GM12878 (cell line): Measurements from ENCODE around the gene SCRT2. TPM values are rescaled to one million over a fixed set of nuclear protein-coding genes. Genes with fewer than 3 reads are reported as not detected.

Experiments
- CBX3 ChIP-seq: fragments of 200-600 bp; sonication (generic); IDR thresholded peaks from 2 replicates; pipeline ENCODE4 v1.6.1; 2016; ENCODE audit warnings: low read depth, borderline replicate concordance
- CHD1 ChIP-seq: IDR thresholded peaks from 2 replicates; pipeline ENCODE4 v1.6.1; 2012; ENCODE audit warnings: low read depth, low read length, improper control_type of control experiment
- EED ChIP-seq: sonication (generic); IDR thresholded peaks from 2 replicates; pipeline ENCODE4 v1.6.1; 2016; ENCODE audit warnings: antibody characterized with exemption, low read depth
- EP300 ChIP-seq, 2 experiments: fragments of 150-350 bp in 1 of 2; IDR thresholded peaks; 2 replicates each; pipeline ENCODE4 v1.6.1; 2011 to 2012; ENCODE audit warnings: low read depth in 2 of 2, low read length in 2 of 2, borderline replicate concordance in 1 of 2, improper control_type of control experiment in 1 of 2, inconsistent platforms in 1 of 2; ENCODE audit not compliant: control insufficient read depth in 1 of 2
- IKZF1 ChIP-seq: fragments of 450-650 bp; conservative IDR thresholded peaks from 2 replicates; pipeline ENCODE4 v1.6.1; 2017; ENCODE audit warnings: antibody characterized with exemption, mild to moderate bottlenecking
- KLF5 ChIP-seq: fragments of 450-650 bp; IDR thresholded peaks from 2 replicates; pipeline ENCODE4 v1.6.1; 2014; ENCODE audit warnings: mild to moderate bottlenecking; ENCODE audit not compliant: partially characterized antibody
- MEF2B ChIP-seq: fragments of 450-650 bp; IDR thresholded peaks from 2 replicates; pipeline ENCODE4 v1.6.1; 2018; ENCODE audit warnings: mild to moderate bottlenecking, moderate library complexity; ENCODE audit not compliant: partially characterized antibody, poor library complexity, severe bottlenecking
- MXI1 ChIP-seq: fragments of 150-350 bp; IDR thresholded peaks from 2 replicates; pipeline ENCODE4 v1.6.1; 2011; ENCODE audit warnings: low read depth, mild to moderate bottlenecking, inconsistent platforms, low read length, improper control_type of control experiment
- NR2F1 ChIP-seq: fragments of 450-650 bp; conservative IDR thresholded peaks from 2 replicates; pipeline ENCODE4 v1.6.1; 2017; ENCODE audit warnings: mild to moderate bottlenecking
- PAX5 ChIP-seq: IDR thresholded peaks from 2 replicates; pipeline ENCODE4 v1.6.1; 2011; ENCODE audit warnings: low read depth, low read length, borderline replicate concordance
- POLR2A ChIP-seq: IDR thresholded peaks from 2 replicates; pipeline ENCODE4 v1.6.1; 2011; ENCODE audit warnings: low read depth, mild to moderate bottlenecking, low read length
- SMAD1 ChIP-seq: fragments of 450-650 bp; IDR thresholded peaks from 2 replicates; pipeline ENCODE4 v1.6.1; 2018; ENCODE audit warnings: mild to moderate bottlenecking, low read depth; ENCODE audit not compliant: partially characterized antibody
- SMAD5 ChIP-seq: IDR thresholded peaks from 2 replicates; pipeline ENCODE4 v1.6.1; 2016; ENCODE audit warnings: antibody characterized with exemption, low read depth
- SUPT20H ChIP-seq: IDR thresholded peaks from 2 replicates; pipeline ENCODE4 v1.6.1; 2011; ENCODE audit warnings: low read depth, mild to moderate bottlenecking, low read length, moderate library complexity, borderline replicate concordance; ENCODE audit not compliant: control insufficient read depth
- TBL1XR1 ChIP-seq: IDR thresholded peaks from 2 replicates; pipeline ENCODE4 v1.6.1; 2012; ENCODE audit warnings: low read depth, low read length, improper control_type of control experiment
- polyA plus RNA-seq, 11 experiments: library from polyadenylated mRNA; depleted of rRNA in 4 of 11; unstranded in 6 of 11; stranded (reverse) in 5 of 11; fragments of >200 nt; fragmentation: Nextera tagmentation in 4 of 11; fragmentation: Illumina TruSeq in 1 of 11; extraction: Ambion mirVana in 4 of 11; extraction: Trizol in 1 of 11; gene quantifications; 1 replicate in 1 of 11; 2 replicates in 10 of 11; pipeline versions ENCODE4 v1.2.1 to v1.2.3, GENCODE V29; 2011 to 2016; ENCODE audit warnings: inconsistent platforms in 2 of 11, missing spikeins in 2 of 11, low read depth in 1 of 11
- total RNA-seq, 4 experiments: library from RNA; depleted of rRNA in 3 of 4; stranded (reverse); fragments of >200 nt in 3 of 4; fragmentation: Illumina TruSeq in 1 of 4; extraction: Trizol in 1 of 4; gene quantifications; 2 replicates each; pipeline versions ENCODE4 v1.2.1 to v1.2.3, GENCODE V29; 2013 to 2021
- TF ChIP-seq, protein P1 (sequence below): fragments of 450-650 bp; formaldehyde crosslinking; IDR thresholded peaks from 2 replicates; pipeline ENCODE4 v1.5.0; 2022; ENCODE audit warnings: mild to moderate bottlenecking, missing genetic modification characterization
- TF ChIP-seq, protein P2 (sequence below): fragments of 150-350 bp; IDR thresholded peaks from 2 replicates; pipeline ENCODE4 v1.6.1; 2014; ENCODE audit warnings: mild to moderate bottlenecking, low read depth, low read length
- TF ChIP-seq, protein P3 (sequence below): fragments of 450-650 bp; IDR thresholded peaks from 2 replicates; pipeline ENCODE4 v1.6.1; 2016; ENCODE audit warnings: mild to moderate bottlenecking
- TF ChIP-seq, protein P4 (sequence below): IDR thresholded peaks from 2 replicates; pipeline ENCODE4 v1.6.1; 2011; ENCODE audit warnings: low read depth, low read length, improper control_type of control experiment, borderline replicate concordance

SCRT2 gene
- total and polyA plus RNA-seq, 10 of the 15 experiments (the other 5 are each of a cell fraction or from before 2014, with no cell fraction given), result not detected

DNA sequence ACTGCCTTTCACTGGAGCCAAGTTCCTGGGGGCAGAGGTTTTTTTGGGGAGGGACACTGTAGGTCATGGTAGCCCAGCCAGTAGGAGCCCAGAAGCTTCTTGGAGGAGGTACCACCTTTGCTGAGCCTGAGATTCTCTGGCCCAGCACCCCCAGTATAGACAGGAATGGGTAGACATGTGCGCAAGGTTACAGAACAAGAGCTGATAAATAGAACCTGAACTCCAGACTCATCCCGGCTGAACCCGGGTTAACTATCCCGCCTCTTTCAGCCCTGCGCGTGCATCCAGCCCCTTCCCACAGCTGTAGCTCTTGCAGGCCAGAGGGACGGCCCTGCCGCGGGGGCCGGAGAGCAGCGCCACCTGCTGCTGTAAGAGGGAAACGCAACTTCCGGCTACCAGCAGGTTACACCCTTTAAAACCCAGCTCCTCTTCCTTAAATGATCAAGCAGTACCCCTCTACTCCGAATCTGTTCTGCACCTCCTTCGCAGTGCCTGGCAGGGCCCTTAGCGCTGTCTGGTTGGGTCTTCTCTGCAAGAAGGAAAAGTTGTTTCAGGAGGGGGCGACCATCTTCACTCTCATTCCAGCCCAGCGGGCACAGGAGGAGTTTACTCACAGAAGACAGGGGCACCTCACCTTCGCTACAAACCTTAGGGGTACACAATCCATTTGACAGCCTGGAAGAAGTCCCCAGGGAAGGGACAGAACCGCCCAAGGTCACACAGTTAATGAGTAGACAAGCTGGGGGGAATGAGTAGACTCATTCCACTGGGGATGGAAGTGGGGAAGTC, 30.1 kb downstream of the SCRT2 start (continued):
- TF ChIP-seq MEF2B (no peak), EED (no peak), KLF5 (no peak), SUPT20H (no peak), EP300 (IDR thresholded peaks at IDR 0.05; ENCODE audit: borderline replicate concordance in 1 of 2, control insufficient read depth in 1 of 2, low read depth in 2 of 2, low read length in 2 of 2) (no peak), NR2F1 (no peak), SMAD5 (no peak), IKZF1 (0 out of 2 replicates have a peak, but pooled peaks have one; percentile 20), MXI1 (0 out of 2 replicates have a peak, but pooled peaks have one; percentile 19), POLR2A (no peak; the same call in 1 of the 2 replicates), TBL1XR1 (no peak), CHD1 (no peak), CBX3 (no peak), SMAD1 (no peak), PAX5 (no peak)
- TF ChIP-seq, protein P1, sequence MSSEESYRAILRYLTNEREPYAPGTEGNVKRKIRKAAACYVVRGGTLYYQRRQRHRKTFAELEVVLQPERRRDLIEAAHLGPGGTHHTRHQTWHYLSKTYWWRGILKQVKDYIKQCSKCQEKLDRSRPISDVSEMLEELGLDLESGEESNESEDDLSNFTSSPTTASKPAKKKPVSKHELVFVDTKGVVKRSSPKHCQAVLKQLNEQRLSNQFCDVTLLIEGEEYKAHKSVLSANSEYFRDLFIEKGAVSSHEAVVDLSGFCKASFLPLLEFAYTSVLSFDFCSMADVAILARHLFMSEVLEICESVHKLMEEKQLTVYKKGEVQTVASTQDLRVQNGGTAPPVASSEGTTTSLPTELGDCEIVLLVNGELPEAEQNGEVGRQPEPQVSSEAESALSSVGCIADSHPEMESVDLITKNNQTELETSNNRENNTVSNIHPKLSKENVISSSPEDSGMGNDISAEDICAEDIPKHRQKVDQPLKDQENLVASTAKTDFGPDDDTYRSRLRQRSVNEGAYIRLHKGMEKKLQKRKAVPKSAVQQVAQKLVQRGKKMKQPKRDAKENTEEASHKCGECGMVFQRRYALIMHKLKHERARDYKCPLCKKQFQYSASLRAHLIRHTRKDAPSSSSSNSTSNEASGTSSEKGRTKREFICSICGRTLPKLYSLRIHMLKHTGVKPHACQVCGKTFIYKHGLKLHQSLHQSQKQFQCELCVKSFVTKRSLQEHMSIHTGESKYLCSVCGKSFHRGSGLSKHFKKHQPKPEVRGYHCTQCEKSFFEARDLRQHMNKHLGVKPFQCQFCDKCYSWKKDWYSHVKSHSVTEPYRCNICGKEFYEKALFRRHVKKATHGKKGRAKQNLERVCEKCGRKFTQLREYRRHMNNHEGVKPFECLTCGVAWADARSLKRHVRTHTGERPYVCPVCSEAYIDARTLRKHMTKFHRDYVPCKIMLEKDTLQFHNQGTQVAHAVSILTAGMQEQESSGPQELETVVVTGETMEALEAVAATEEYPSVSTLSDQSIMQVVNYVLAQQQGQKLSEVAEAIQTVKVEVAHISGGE (CRISPR knock-in tag), result no peak
- TF ChIP-seq, protein P2, sequence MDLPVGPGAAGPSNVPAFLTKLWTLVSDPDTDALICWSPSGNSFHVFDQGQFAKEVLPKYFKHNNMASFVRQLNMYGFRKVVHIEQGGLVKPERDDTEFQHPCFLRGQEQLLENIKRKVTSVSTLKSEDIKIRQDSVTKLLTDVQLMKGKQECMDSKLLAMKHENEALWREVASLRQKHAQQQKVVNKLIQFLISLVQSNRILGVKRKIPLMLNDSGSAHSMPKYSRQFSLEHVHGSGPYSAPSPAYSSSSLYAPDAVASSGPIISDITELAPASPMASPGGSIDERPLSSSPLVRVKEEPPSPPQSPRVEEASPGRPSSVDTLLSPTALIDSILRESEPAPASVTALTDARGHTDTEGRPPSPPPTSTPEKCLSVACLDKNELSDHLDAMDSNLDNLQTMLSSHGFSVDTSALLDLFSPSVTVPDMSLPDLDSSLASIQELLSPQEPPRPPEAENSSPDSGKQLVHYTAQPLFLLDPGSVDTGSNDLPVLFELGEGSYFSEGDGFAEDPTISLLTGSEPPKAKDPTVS, result no peak
- TF ChIP-seq, protein P3, sequence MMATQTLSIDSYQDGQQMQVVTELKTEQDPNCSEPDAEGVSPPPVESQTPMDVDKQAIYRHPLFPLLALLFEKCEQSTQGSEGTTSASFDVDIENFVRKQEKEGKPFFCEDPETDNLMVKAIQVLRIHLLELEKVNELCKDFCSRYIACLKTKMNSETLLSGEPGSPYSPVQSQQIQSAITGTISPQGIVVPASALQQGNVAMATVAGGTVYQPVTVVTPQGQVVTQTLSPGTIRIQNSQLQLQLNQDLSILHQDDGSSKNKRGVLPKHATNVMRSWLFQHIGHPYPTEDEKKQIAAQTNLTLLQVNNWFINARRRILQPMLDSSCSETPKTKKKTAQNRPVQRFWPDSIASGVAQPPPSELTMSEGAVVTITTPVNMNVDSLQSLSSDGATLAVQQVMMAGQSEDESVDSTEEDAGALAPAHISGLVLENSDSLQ, result no peak
- TF ChIP-seq, protein P4, sequence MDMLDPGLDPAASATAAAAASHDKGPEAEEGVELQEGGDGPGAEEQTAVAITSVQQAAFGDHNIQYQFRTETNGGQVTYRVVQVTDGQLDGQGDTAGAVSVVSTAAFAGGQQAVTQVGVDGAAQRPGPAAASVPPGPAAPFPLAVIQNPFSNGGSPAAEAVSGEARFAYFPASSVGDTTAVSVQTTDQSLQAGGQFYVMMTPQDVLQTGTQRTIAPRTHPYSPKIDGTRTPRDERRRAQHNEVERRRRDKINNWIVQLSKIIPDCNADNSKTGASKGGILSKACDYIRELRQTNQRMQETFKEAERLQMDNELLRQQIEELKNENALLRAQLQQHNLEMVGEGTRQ, result no peak
